GM06990 (cell line): ENCODE measurements around the gene MTG1.
"Not testable (repeated sequence)": the region's sequence is repeated elsewhere in the genome, so short reads cannot be mapped to it uniquely, and the experiment has no call there.

Experiments
- DNase-seq: peaks from one replicate; pipeline ENCODE4 v3.0.0-alpha.2; 2011; ENCODE audit not compliant: insufficient read length; ENCODE audit errors: extremely low read depth
- H3K27me3 ChIP-seq: replicated peaks from 2 replicates; pipeline ENCODE4 v1.6.0; 2011; ENCODE audit warnings: low read length; ENCODE audit not compliant: control insufficient read depth, insufficient read depth
- H3K36me3 ChIP-seq: 2 replicates; pipeline ENCODE4 v1.5.1; 2011; ENCODE audit warnings: low read length; ENCODE audit not compliant: control insufficient read depth, insufficient read depth
- H3K4me3 ChIP-seq: replicated peaks from 2 replicates; pipeline ENCODE4 v1.5.1; 2011; ENCODE audit warnings: low read depth, mild to moderate bottlenecking, control low read depth, low read length
- TF ChIP-seq, protein P1 (sequence below): IDR thresholded peaks from 2 replicates; pipeline ENCODE4 v1.5.1; 2011; ENCODE audit warnings: low read length, control low read depth, mild to moderate bottlenecking, inconsistent platforms; ENCODE audit not compliant: insufficient read depth, poor library complexity, severe bottlenecking

Gene MTG1

DNA sequence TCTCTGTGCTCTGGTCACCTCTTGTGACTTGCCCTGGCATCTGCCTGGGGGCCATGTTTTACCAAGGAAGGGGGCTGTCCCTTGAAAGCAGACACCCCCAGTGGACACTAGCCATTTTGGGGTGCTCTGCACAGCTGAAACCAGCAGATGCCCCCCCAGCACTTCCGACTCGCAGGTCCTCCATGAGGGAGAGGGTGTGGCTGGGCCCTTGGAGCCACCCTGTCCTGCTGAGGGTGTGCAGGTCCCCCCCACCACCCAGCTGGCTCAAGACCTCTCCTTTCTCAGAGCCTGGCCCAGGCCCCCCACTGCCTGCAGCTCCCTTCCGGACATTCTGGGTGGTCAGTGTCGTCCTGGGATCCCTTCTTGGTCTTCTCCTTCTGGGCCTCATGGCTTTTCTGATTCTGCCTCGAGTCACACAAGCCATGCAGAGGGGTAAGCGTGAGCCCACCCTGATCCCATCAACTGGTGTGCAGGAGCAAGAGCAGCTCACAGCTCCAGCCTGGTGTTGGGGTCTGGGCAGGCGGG lies 72.1 kb downstream of the MTG1 start:
- no peak for DNase-seq
- H3K36me3 ChIP-seq: no peaks in the 10 kb centered on the region
- H3K27me3 ChIP-seq: no peaks in the 10 kb centered on the region
- TF ChIP-seq, protein P1, sequence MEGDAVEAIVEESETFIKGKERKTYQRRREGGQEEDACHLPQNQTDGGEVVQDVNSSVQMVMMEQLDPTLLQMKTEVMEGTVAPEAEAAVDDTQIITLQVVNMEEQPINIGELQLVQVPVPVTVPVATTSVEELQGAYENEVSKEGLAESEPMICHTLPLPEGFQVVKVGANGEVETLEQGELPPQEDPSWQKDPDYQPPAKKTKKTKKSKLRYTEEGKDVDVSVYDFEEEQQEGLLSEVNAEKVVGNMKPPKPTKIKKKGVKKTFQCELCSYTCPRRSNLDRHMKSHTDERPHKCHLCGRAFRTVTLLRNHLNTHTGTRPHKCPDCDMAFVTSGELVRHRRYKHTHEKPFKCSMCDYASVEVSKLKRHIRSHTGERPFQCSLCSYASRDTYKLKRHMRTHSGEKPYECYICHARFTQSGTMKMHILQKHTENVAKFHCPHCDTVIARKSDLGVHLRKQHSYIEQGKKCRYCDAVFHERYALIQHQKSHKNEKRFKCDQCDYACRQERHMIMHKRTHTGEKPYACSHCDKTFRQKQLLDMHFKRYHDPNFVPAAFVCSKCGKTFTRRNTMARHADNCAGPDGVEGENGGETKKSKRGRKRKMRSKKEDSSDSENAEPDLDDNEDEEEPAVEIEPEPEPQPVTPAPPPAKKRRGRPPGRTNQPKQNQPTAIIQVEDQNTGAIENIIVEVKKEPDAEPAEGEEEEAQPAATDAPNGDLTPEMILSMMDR: no peak
- H3K4me3 ChIP-seq: no peak overlapping the region

DNA sequence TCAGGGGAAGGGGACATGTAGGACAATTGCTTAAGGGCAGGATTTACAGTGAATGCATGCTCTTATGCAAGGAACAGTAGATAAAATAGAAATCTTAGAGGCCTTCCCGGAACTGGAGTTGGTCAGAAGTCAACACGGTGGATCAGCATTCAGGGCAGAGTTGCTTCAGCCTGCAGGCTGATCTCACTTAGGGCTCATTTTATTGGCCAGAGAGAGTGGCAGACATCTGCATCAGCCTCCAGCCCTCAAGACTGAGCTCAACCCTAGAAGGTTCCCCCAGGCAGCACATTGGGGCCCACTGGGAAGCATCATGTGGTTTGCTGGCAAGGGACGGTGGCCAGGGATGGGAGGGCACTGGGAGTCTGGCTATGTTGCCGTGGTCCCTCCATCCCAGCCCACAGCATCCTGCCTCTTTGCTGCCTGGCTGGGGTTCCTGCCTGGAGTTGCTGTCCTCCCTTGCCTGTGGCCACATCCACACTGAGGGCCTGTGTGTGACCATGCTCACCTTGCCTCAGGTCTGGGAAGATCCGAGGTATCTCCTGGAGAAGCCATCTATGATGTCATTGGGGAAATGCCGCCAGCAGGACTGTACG lies 72.8 kb downstream of the MTG1 start:
- no peak for DNase-seq
- H3K27me3 ChIP-seq: no peaks in the 10 kb centered on the region
- no peak overlapping the region for H3K4me3 ChIP-seq
- H3K36me3 ChIP-seq: no peaks in the 10 kb centered on the region
- TF ChIP-seq, protein P1: no peak

DNA sequence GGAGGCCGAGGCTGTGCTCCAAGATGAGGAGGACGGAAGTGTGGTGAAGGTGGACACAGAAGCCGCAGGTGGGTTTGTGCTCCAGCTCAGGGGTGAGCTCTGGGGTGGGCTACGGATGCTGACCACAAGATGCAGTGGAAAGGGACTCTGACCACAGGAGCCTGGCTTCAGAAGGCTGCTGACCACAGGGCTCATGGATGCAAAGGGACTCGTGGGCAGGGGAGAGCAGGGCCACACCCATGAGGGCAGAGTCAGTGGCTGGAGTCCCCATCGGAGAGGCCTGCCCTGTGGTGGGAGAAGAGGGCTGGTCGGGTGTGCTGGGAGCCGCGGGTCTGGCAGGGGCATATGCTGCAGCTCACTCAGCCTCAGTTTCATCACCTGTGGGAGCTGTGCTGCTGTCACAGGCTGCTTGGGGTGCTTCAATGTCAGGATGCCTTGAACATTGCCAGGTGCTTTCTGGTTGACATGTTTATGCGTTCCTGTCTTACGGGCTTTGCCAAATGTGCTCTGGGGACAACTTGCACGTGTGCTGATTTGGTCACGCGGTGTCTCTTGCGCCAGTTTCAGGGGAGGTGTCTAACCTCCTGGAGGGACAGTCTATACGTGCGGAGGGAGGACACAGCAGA lies 73.4 kb downstream of the MTG1 start:
- no peak overlapping the region for H3K4me3 ChIP-seq
- TF ChIP-seq, protein P1: no peak
- no peaks in the 10 kb centered on the region for H3K27me3 ChIP-seq
- DNase-seq: no peak
- no peaks in the 10 kb centered on the region for H3K36me3 ChIP-seq

DNA sequence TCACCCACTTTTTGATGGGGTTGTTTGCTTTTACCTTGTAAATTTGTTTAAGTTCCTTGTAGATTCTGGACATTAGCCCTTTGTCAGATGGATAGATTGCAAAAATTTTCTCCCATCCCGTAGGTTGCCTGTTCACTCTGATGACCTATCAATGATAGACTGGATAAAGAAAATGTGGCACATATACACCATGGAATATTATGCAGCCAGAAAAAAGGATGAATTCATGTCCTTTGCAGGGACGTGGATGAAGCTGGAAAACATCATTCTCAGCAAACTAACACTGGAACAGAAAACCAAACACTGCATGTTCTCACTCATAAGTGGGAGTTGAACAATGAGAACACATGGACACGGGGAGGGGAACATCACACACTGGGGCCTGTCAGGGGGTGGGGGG lies 75.2 kb downstream of the MTG1 start:
- not testable (repeated sequence) for H3K27me3 ChIP-seq, H3K36me3 ChIP-seq, DNase-seq, H3K4me3 ChIP-seq

DNA sequence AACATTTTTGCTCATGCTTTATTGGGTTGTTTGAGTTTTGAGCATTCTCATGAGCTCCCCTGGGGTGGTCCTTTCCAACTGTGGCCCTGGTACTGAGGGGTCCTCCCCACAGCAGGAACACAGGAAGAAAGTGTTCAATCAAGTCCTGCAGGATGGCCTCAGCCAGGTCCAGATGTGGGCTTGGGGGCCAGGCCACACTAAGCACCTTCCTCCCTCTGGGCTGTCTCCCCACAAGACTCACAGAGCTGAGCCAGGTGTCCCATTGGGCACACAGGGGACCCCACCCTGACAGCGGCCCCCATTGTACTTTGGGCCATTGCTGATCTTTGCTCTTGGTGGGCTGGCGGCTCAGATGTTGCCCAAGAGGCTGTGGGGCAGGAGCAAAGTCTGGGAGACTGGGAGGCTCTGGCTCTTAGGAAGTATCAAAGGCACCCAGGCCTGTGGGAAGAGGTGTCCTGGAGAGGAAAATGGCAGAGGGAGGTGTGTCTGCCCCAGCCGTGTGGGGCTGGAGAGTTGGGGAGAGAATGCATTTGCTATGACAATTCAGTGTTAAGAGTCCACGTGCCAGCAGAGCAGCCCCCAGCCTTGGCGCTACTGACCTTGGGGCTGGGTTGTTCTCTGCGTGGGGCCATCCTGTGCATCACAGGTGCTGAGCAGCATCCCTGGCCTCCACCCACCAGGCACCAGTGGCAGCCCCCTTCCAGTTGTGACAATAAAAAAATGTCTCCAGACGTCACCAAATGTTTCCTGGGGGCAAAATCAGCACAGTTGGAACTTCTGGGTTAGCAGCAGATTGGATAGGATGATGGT lies 77.5 kb downstream of the MTG1 start:
- TF ChIP-seq, protein P1: no peak
- no peaks in the 10 kb centered on the region for H3K27me3 ChIP-seq
- no peaks in the 10 kb centered on the region for H3K36me3 ChIP-seq
- no peak overlapping the region for H3K4me3 ChIP-seq
- DNase-seq: no peak
